H1 (cell line): ENCODE results near the gene POLR3E. TPM values are rescaled to one million over a fixed set of nuclear protein-coding genes. Genes with fewer than 3 reads are reported as not detected.

Source experiments
- SAP30 ChIP-seq: fragments of 300-600 bp; sonication (generic); IDR thresholded peaks from 2 replicates; pipeline ENCODE4 v1.7.1; 2012; ENCODE audit warnings: low read length, moderate library complexity, mild to moderate bottlenecking, inconsistent platforms; ENCODE audit not compliant: insufficient read depth, insufficient replicate concordance
- polyA plus RNA-seq, 7 experiments: library from polyadenylated mRNA; depleted of rRNA in 3 of 7; stranded (reverse) in 5 of 7; unstranded in 2 of 7; fragments of >200 nt in 5 of 7; fragments of 200-250 nt in 2 of 7; gene quantifications; 1 replicate in 5 of 7; 2 replicates in 1 of 7; 4 replicates in 1 of 7; pipeline versions ENCODE4 v1.2.1 to v1.2.3, GENCODE V29; 2011 to 2013; ENCODE audit warnings: missing spikeins in 2 of 7, mixed read lengths in 2 of 7
- total RNA-seq: library from RNA; stranded (reverse); fragmentation: NEBNext Ultra II Directional; extraction: Animal tissue kit (Norgen Biotek cat#: 25700); gene quantifications from 2 replicates; pipeline ENCODE4 v1.2.1, GENCODE V29; 2021

POLR3E gene
- total and polyA plus RNA-seq, 2 of the 8 experiments (the other 6 are each of a cell fraction or from before 2014, with no cell fraction given) = 96.5 to 125 TPM

GRCh38 chr16:22270525-22270924 lies 26.7 kb upstream of the POLR3E start (continued):
- no peak for TF ChIP-seq SAP30
